RWPE2 (cell line): ENCODE measurements around the gene SIK1.
"Not testable (repeated sequence)": the region's sequence is repeated elsewhere in the genome, so short reads cannot be mapped to it uniquely, and the experiment has no call there.

Experiments
- ATAC-seq: fragments of 200-7000 bp; cut with Tn5 transposase; 3 replicates; pipeline ENCODE4 v1.9.1; 2021; ENCODE audit warnings: low read depth
- DNase-seq: peaks from one replicate; pipeline ENCODE4 v3.0.0-alpha.2; 2020; ENCODE audit warnings: low spot score
- H3K27ac ChIP-seq: fragments of 450-650 bp; 2 replicates; pipeline ENCODE4 v1.5.1; 2017; ENCODE audit warnings: mild to moderate bottlenecking; ENCODE audit not compliant: poor library complexity, severe bottlenecking
- H3K27me3 ChIP-seq: fragments of 250-450 bp; sonication (Bioruptor Pico); 2 replicates; pipeline ENCODE4 v1.5.1; 2021; ENCODE audit warnings: mild to moderate bottlenecking, moderate library complexity; ENCODE audit not compliant: insufficient read depth, poor library complexity, severe bottlenecking
- H3K36me3 ChIP-seq: fragments of 250-450 bp; sonication (Bioruptor Pico); 2 replicates; pipeline ENCODE4 v1.5.1; 2020; ENCODE audit warnings: low read depth, mild to moderate bottlenecking, moderate library complexity
- H3K4me1 ChIP-seq: fragments of 250-450 bp; sonication (Bioruptor Pico); 2 replicates; pipeline ENCODE4 v1.5.1; 2021; ENCODE audit warnings: mild to moderate bottlenecking, moderate library complexity; ENCODE audit not compliant: insufficient read depth, poor library complexity, severe bottlenecking
- H3K4me3 ChIP-seq: fragments of 250-450 bp; sonication (Bioruptor Pico); 2 replicates; pipeline ENCODE4 v1.5.1; 2021; ENCODE audit warnings: mild to moderate bottlenecking, moderate library complexity; ENCODE audit not compliant: severe bottlenecking
- H3K9me3 ChIP-seq: fragments of 250-450 bp; sonication (Bioruptor Pico); 2 replicates; pipeline ENCODE4 v1.5.1; 2021; ENCODE audit warnings: mild to moderate bottlenecking, moderate library complexity; ENCODE audit not compliant: severe bottlenecking

Gene SIK1

DNA sequence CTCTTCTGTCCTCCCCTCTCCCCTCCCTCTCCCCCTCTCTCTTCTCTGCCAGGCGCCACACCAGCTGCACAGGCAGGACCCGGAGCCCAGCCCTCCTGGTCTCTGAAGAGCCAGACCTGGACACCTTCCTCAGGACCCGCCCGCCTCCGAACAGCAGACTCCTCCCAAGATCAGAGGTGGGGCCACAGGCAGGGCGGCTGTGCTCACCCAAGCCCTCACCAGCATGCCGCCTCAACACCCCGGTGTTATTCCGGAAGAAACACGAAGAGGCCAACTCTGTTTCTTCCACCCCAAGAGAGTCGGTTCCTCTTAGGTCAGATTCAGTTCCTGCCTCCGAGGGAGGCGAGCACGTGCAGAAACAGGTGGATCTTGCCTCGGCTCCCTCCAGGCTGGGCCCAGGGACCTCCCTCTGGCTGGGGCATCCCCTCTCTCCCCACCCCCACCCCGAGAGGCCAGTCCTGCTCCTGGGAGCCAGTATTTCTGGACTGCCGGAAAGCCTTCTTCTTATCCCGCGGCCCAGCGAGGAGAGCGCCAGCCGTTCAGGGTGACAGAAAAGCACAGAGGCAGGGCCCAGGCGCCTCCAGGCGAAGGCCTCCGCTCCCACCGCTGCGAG is 16.4 kb downstream of the SIK1 start:
- H3K9me3 ChIP-seq, H3K36me3 ChIP-seq, H3K4me1 ChIP-seq, H3K4me3 ChIP-seq, H3K27me3 ChIP-seq, DNase-seq, H3K27ac ChIP-seq: not testable (repeated sequence)
- peak; percentile 26; the same call in 2 of the 3 replicates for ATAC-seq

GRCh38 chr21:43407139-43407538 is 19.8 kb downstream of the SIK1 start:
- not testable (repeated sequence) for H3K36me3 ChIP-seq, ATAC-seq

DNA sequence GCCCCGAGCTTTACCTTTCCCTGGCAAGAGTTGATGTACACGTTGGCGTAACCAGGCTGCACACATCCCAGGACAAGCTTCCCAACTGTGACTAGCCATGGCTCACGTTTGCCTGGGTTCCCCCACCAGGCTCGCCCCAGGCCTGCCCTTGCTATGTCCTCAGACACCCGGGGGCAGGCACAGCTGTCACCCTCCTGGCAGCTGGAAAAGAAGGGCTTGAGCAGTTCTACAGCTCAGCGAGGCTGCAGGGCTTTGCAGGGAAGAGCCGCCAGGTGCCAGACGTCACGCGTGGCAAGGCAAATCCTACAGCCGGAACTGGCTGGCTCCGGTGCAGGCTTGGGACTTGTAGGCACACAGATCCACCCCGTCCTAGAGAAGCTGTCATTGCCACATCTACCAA is 22.5 kb downstream of the SIK1 start:
- H3K27ac ChIP-seq, H3K27me3 ChIP-seq, ATAC-seq, H3K9me3 ChIP-seq, DNase-seq, H3K4me1 ChIP-seq, H3K4me3 ChIP-seq, H3K36me3 ChIP-seq: not testable (repeated sequence)

More at GRCh38 chr21:43407139-43407538, 19.8 kb downstream of the SIK1 start:
- not testable (repeated sequence) for H3K4me1 ChIP-seq, H3K27me3 ChIP-seq, H3K4me3 ChIP-seq, DNase-seq, H3K9me3 ChIP-seq, H3K27ac ChIP-seq

GRCh38 chr21:43403651-43404430 is 23.1 kb downstream of the SIK1 start:
- not testable (repeated sequence) for H3K27me3 ChIP-seq, H3K27ac ChIP-seq, ATAC-seq, H3K36me3 ChIP-seq, H3K4me1 ChIP-seq, H3K9me3 ChIP-seq, H3K4me3 ChIP-seq
- DNase-seq = peak; percentile 15

GRCh38 chr21:43401125-43401524 is 25.8 kb downstream of the SIK1 start:
- H3K27me3 ChIP-seq, H3K9me3 ChIP-seq, H3K4me1 ChIP-seq, ATAC-seq, H3K4me3 ChIP-seq, H3K27ac ChIP-seq, DNase-seq, H3K36me3 ChIP-seq: not testable (repeated sequence)

DNA sequence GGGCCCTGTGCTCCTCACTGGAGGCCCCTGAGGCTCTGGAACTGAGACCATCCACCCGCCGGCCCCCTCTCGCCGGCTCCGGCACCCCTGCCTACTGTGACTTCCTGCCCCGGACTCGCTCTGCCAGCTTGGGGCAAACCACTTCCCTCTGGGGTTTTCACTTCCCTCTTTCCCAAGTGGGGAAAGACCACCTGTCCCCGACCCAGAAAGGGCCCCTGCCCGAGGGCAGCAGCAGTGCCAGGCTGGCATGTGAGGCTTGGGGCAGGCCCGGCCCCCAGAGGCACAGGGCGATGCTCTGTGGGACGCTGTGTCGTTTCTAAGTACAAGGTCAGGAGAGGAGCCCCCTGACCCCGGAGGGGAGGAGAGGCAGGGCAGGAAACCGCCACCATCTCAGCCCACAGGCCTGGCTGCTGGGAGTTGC is 27.3 kb downstream of the SIK1 start:
- H3K27ac ChIP-seq, H3K36me3 ChIP-seq, ATAC-seq: not testable (repeated sequence)

GRCh38 chr21:43399136-43399535 is 27.8 kb downstream of the SIK1 start:
- ATAC-seq, H3K27ac ChIP-seq, H3K4me3 ChIP-seq, H3K36me3 ChIP-seq, DNase-seq, H3K27me3 ChIP-seq, H3K4me1 ChIP-seq, H3K9me3 ChIP-seq: not testable (repeated sequence)

More for the DNA sequence above, 27.3 kb downstream of the SIK1 start:
- not testable (repeated sequence) for H3K4me1 ChIP-seq, H3K27me3 ChIP-seq, H3K4me3 ChIP-seq, H3K9me3 ChIP-seq, DNase-seq

DNA sequence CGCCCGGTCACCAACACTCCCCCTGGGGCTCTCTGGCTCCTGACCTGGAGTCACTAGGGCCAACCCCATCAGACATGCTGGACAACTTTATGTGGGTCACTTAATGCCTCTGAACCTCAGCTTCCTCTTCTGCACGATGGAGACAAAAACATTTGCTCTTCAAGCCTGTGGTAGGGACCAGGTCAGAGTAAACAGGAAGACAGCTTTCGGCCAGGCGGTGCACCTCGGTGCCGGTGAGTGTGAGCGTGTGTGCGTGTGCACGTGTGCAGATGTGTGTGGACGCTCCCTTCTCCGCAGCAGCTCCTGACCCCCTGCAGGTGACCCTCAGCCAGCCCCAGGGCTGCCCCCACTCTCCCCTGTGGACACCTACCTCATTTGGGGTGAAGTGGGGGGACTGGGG is 28.4 kb downstream of the SIK1 start:
- H3K27me3 ChIP-seq, H3K4me1 ChIP-seq, H3K9me3 ChIP-seq, H3K27ac ChIP-seq, H3K36me3 ChIP-seq, H3K4me3 ChIP-seq, ATAC-seq, DNase-seq: not testable (repeated sequence)

- H3K9me3 ChIP-seq, H3K4me3 ChIP-seq, H3K27ac ChIP-seq, H3K27me3 ChIP-seq, DNase-seq, ATAC-seq, H3K36me3 ChIP-seq, H3K4me1 ChIP-seq: not testable (repeated sequence)
Observed at GRCh38 chr21:43398000-43398399, 28.9 kb downstream of the SIK1 start.

DNA sequence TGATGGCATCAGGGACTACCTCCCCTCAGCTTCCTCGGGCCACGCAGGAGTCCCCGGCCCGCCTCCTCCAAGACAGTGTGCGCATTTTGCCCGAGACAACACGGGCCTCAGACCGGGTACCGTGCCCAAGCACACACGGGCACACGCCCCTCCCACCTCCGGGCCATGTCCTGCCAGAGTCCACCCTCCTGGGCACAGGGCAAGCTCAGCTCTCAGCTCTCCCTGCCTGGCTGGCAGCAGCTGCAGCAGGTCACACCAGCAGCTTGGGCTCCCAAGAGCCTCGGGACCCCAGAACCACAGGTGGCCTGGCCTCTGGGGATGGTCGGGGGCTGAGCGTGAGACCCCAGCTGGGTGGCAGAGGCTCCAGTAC is 29.5 kb downstream of the SIK1 start:
- H3K9me3 ChIP-seq, ATAC-seq, H3K36me3 ChIP-seq, DNase-seq, H3K27me3 ChIP-seq, H3K4me3 ChIP-seq, H3K4me1 ChIP-seq, H3K27ac ChIP-seq: not testable (repeated sequence)

GRCh38 chr21:43396788-43397438 is 30.0 kb downstream of the SIK1 start:
- ATAC-seq = peak; percentile 97
- not testable (repeated sequence) for DNase-seq, H3K36me3 ChIP-seq, H3K9me3 ChIP-seq, H3K4me1 ChIP-seq, H3K4me3 ChIP-seq, H3K27ac ChIP-seq, H3K27me3 ChIP-seq
